ENCODE data around the gene PRG2. TPM values are rescaled to one million over a fixed set of nuclear protein-coding genes. Genes with fewer than 3 reads are reported as not detected.

Gene PRG2
- total and polyA plus RNA-seq, 9 of the 15 experiments (the other 6 are each of a cell fraction or from before 2014, with no cell fraction given): 1.8 to 78.0 (median 26.6) TPM

DNA sequence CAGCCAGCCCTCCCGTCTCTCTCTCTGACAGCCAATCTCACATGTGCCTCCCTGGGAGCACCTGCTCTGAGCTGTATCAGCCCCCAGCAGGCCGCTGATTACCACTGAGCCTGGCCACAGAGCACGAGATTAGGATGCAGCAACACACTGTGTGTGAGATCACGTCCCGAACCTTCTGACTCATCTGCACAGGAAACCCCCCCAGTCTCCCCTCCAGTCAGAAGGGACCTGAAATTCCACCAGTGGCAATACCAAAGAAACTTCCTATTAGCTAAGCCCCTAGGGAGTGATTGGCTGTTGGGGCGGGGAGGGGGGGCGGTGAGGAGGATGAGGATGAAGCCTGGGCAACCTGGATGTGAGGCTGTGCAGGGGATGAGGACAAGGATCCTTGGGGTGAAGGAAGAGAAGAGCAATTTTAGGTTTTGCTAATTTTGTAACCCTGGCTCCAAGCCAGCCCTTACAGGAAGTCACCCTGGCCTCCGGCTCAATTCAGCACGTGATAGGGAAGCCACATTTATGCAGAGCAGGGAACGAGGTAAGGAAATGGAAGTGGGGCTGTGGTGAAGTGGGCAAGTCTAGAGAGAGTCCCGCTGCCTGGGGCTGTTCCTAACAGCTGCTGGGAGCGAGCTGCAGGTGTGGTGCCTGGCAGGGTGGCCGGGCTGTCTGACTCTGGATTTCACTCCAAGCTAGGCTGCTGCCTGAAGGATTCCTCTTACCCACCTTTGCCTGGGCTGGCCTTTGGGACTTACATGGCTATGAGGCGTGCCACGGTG lies 34.5 kb upstream of the PRG2 start (continued):
- no peak; the same call in 1 of the 2 replicates for TF ChIP-seq RREB1 (CRISPR knock-in tag; IDR thresholded peaks at IDR 0.05)
- TF ChIP-seq HDAC2 (IDR thresholded peaks at IDR 0.05): peak; percentile 96
- no peak for TF ChIP-seq ELF2 (CRISPR knock-in tag; IDR thresholded peaks at IDR 0.05)
- no peak for TF ChIP-seq HDAC6 (IDR thresholded peaks at IDR 0.05; ENCODE audit: low read depth, low read length)
- TF ChIP-seq MAX (CRISPR knock-in tag; IDR thresholded peaks at IDR 0.05): peak; percentile 97
- no peak for TF ChIP-seq ZSCAN29 (IDR thresholded peaks at IDR 0.05)
- no peak for TF ChIP-seq ZFPM2 (CRISPR knock-in tag; IDR thresholded peaks at IDR 0.05)
- TF ChIP-seq TRIM24 (IDR thresholded peaks at IDR 0.05): peak; percentile 97
- no peak for TF ChIP-seq RHOXF2B (CRISPR knock-in tag; conservative IDR thresholded peaks at IDR 0.05)
- peak; percentile 77; the same call in 1 of the 2 replicates for TF ChIP-seq REST (IDR thresholded peaks at IDR 0.05; ENCODE audit: borderline replicate concordance)
- no peak for TF ChIP-seq REST (CRISPR knock-in tag; IDR thresholded peaks at IDR 0.05; ENCODE audit: low read depth)

All from K562 (cell line).